Stimulated activated CD8-positive, alpha-beta memory T cell treated with anti-CD3 and anti-CD28 coated beads, Interleukin-15, amount 100 ng/mL, for 24 hours (primary cell): Measurements from ENCODE around the gene SLX9.

Experiments
- DNase-seq: peaks from one replicate; pipeline ENCODE4 v3.0.0-alpha.2; 2020; ENCODE audit warnings: low read depth

The SLX9 gene

GRCh38 chr21:45003331-45004058 is 63.7 kb downstream of the SLX9 start:
- no peak for DNase-seq

GRCh38 chr21:45004059-45004422 is 64.2 kb downstream of the SLX9 start:
- DNase-seq, result no peak

- DNase-seq, result no peak
Measured at GRCh38 chr21:45004481-45005247, 64.8 kb downstream of the SLX9 start.

- no peak for DNase-seq
Measured at GRCh38 chr21:45006536-45007095, 66.8 kb downstream of the SLX9 start.

- no peak for DNase-seq
Measured at GRCh38 chr21:45009616-45010015, 69.8 kb downstream of the SLX9 start.

- DNase-seq, result no peak
Measured at GRCh38 chr21:45010096-45010495, 70.3 kb downstream of the SLX9 start.

GRCh38 chr21:45010860-45011259 is 71.0 kb downstream of the SLX9 start:
- DNase-seq, result no peak

GRCh38 chr21:45011426-45011825 is 71.6 kb downstream of the SLX9 start:
- no peak for DNase-seq

GRCh38 chr21:45011911-45012661 is 72.3 kb downstream of the SLX9 start:
- DNase-seq, result no peak

- no peak for DNase-seq
Measured at GRCh38 chr21:45012662-45013259, 72.9 kb downstream of the SLX9 start.

GRCh38 chr21:45013260-45013841 is 73.5 kb downstream of the SLX9 start:
- DNase-seq, result no peak

GRCh38 chr21:45014747-45015468 is 75.1 kb downstream of the SLX9 start:
- no peak for DNase-seq

- no peak for DNase-seq
Measured at GRCh38 chr21:45015469-45015860, 75.6 kb downstream of the SLX9 start.

- DNase-seq, result no peak
Measured at GRCh38 chr21:45016031-45016405, 76.2 kb downstream of the SLX9 start.

- no peak for DNase-seq
Measured at GRCh38 chr21:45016406-45017038, 76.7 kb downstream of the SLX9 start.

- DNase-seq, result no peak
Measured at GRCh38 chr21:45017039-45017960, 77.5 kb downstream of the SLX9 start.

- no peak for DNase-seq
Measured at GRCh38 chr21:45018131-45019075, 78.6 kb downstream of the SLX9 start.
